ENCODE data around the gene MRM3.

- TF ChIP-seq, protein P1, sequence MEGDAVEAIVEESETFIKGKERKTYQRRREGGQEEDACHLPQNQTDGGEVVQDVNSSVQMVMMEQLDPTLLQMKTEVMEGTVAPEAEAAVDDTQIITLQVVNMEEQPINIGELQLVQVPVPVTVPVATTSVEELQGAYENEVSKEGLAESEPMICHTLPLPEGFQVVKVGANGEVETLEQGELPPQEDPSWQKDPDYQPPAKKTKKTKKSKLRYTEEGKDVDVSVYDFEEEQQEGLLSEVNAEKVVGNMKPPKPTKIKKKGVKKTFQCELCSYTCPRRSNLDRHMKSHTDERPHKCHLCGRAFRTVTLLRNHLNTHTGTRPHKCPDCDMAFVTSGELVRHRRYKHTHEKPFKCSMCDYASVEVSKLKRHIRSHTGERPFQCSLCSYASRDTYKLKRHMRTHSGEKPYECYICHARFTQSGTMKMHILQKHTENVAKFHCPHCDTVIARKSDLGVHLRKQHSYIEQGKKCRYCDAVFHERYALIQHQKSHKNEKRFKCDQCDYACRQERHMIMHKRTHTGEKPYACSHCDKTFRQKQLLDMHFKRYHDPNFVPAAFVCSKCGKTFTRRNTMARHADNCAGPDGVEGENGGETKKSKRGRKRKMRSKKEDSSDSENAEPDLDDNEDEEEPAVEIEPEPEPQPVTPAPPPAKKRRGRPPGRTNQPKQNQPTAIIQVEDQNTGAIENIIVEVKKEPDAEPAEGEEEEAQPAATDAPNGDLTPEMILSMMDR (conservative IDR thresholded peaks at IDR 0.05; ENCODE audit: low read length), result no peak
- TF ChIP-seq EZH2phosphoT487 (IDR thresholded peaks at IDR 0.05; ENCODE audit: borderline replicate concordance, low read depth, low read length), result no peak
These were observed 6.4 kb downstream of the MRM3 start for GRCh38 chr17:788551-788950.
